Body of pancreas (tissue), 4 donors: Measurements from ENCODE around the gene FAM83D.
"Not testable (repeated sequence)": the region's sequence is repeated elsewhere in the genome, so short reads cannot be mapped to it uniquely, and the experiment has no call there.

Experiments used
- CTCF ChIP-seq, 7 experiments: fragments of 450-650 bp in 4 of 7; fragments of 200-600 bp in 3 of 7; sonication (generic) in 3 of 7; IDR thresholded peaks; one replicate each; pipeline ENCODE4 v1.5.1; 2016 to 2019; ENCODE audit warnings: antibody characterized with exemption in 7 of 7
- POLR2A ChIP-seq, 3 donors: fragments of 450-650 bp; IDR thresholded peaks; one replicate each; pipeline ENCODE4 v1.6.1; 2016; ENCODE audit warnings: antibody characterized with exemption in 3 of 3, mild to moderate bottlenecking in 2 of 3

DNA sequence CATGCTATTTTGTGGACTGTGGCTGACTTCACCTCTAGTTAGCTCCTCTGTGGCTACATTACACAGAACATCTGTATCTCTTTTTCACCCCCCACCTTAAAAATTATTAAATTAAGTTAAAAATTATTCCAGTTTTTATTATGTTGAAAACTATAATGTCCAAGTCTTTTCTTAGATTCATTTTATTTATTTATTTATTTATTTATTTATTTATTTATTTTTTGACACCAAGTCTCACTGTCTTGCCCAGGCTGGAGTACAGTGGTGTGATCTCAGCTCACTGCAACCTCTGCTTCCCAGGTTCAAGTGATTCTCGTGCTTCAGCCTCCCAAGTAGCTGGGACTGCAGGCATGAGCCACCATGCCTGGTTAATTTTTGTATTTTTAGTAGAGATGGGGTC, 70.6 kb downstream of the FAM83D start:
- not testable (repeated sequence) for TF ChIP-seq POLR2A, CTCF (IDR thresholded peaks at IDR 0.05)
